HL-60 (cell line): Measurements from ENCODE around the gene PARP1.
"Not testable (repeated sequence)": the region's sequence is repeated elsewhere in the genome, so short reads cannot be mapped to it uniquely, and the experiment has no call there.

Experiments
- DNase-seq, 2 experiments: peaks; one replicate each; pipeline ENCODE4 v3.0.0-alpha.2; 2010 to 2020; ENCODE audit warnings: low read depth in 1 of 2, low spot score in 1 of 2
- H3K27ac ChIP-seq: fragments of 250-450 bp; sonication (Bioruptor Pico); replicated peaks from 2 replicates; pipeline ENCODE4 v1.5.1; 2020; ENCODE audit warnings: mild to moderate bottlenecking, moderate library complexity
- H3K27me3 ChIP-seq: fragments of 250-450 bp; sonication (Bioruptor Pico); 2 replicates; pipeline ENCODE4 v1.5.1; 2021; ENCODE audit warnings: mild to moderate bottlenecking, moderate library complexity; ENCODE audit not compliant: insufficient read depth, poor library complexity, severe bottlenecking
- H3K4me3 ChIP-seq: replicated peaks from 2 replicates; pipeline ENCODE4 v1.5.1; 2011; ENCODE audit warnings: mild to moderate bottlenecking, control low read depth, low read length; ENCODE audit not compliant: insufficient read depth
- CTCF ChIP-seq: IDR thresholded peaks from one replicate; pipeline ENCODE4 v1.5.1; 2011; ENCODE audit warnings: low read length, control low read depth, inconsistent platforms; ENCODE audit not compliant: insufficient read depth
- GABPA ChIP-seq: IDR thresholded peaks from 2 replicates; pipeline ENCODE4 v1.6.1; 2012; ENCODE audit warnings: low read depth
- POLR2AphosphoS5 ChIP-seq: IDR thresholded peaks from 2 replicates; pipeline ENCODE4 v1.6.1; 2012; ENCODE audit warnings: low read depth
- REST ChIP-seq: IDR thresholded peaks from 2 replicates; pipeline ENCODE4 v1.6.1; 2012; ENCODE audit warnings: low read depth; ENCODE audit not compliant: insufficient replicate concordance
- SPI1 ChIP-seq: IDR thresholded peaks from 2 replicates; pipeline ENCODE4 v1.6.1; 2012; ENCODE audit warnings: low read depth, mild to moderate bottlenecking, borderline replicate concordance

The PARP1 gene

GRCh38 chr1:226433341-226433720 is 25.4 kb upstream of the PARP1 start:
- Histone ChIP-seq H3K4me3 (no peak overlapping the region), H3K27ac (no peak overlapping the region), H3K27me3 (peaks cover 3% of the 10 kb centered on the region)
- no peak for TF ChIP-seq CTCF
- no peak for TF ChIP-seq SPI1
- TF ChIP-seq POLR2AphosphoS5: no peak
- no peak for TF ChIP-seq REST
- no peak for TF ChIP-seq GABPA
- no peak for DNase-seq

- H3K27me3 ChIP-seq: peaks cover under 1% of the 10 kb centered on the region
- DNase-seq: no peak
- TF ChIP-seq SPI1: no peak
- no peak for TF ChIP-seq REST
- no peak for TF ChIP-seq POLR2AphosphoS5
- no peak for TF ChIP-seq CTCF
- no peak for TF ChIP-seq GABPA
Measured at GRCh38 chr1:226432586-226433340, 24.9 kb upstream of the PARP1 start.

GRCh38 chr1:226431898-226432297 is 24.0 kb upstream of the PARP1 start:
- H3K27ac ChIP-seq, H3K4me3 ChIP-seq, DNase-seq, H3K27me3 ChIP-seq: not testable (repeated sequence)

More at GRCh38 chr1:226432586-226433340, 24.9 kb upstream of the PARP1 start:
- Histone ChIP-seq H3K4me3 (no peak overlapping the region), H3K27ac (no peak overlapping the region)

GRCh38 chr1:226429858-226430715 is 22.2 kb upstream of the PARP1 start:
- no peak for DNase-seq
- TF ChIP-seq CTCF (no peak), REST (no peak), SPI1 (no peak), GABPA (no peak), POLR2AphosphoS5 (no peak)
- no peaks in the 10 kb centered on the region for H3K27me3 ChIP-seq
- H3K4me3 ChIP-seq: no peak overlapping the region
- H3K27ac ChIP-seq: no peak overlapping the region
